Measurements from ENCODE around the gene PCNX3. TPM values are rescaled to one million over a fixed set of nuclear protein-coding genes. Genes with fewer than 3 reads are reported as not detected.
"Not testable (repeated sequence)": the region's sequence is repeated elsewhere in the genome, so short reads cannot be mapped to it uniquely, and the experiment has no call there.

PCNX3 gene
- total RNA-seq, 3 donors from 2014 or later, result 42.5 to 53.4 (median 47.5) TPM

- Histone ChIP-seq H3K4me3 (no peak overlapping the region), H3K4me1 (ENCODE audit: low read depth) (peaks cover 28% of the 10 kb centered on the region), H3K36me3 (ENCODE audit: low read depth) (peaks cover 9% of the 10 kb centered on the region), H3K9me3 (no peaks in the 10 kb centered on the region)
- TF ChIP-seq CTCF (IDR thresholded peaks at IDR 0.05), result no peak
- intact Hi-C loops (cut with DNase I, micrococcal nuclease), result no loop called here
- DNase-seq, result peak in 1 of 3 donors; percentile 46
- ATAC-seq, result no peak
Observed at GRCh38 chr11:65655570-65656332, 40.2 kb downstream of the PCNX3 start.

DNA sequence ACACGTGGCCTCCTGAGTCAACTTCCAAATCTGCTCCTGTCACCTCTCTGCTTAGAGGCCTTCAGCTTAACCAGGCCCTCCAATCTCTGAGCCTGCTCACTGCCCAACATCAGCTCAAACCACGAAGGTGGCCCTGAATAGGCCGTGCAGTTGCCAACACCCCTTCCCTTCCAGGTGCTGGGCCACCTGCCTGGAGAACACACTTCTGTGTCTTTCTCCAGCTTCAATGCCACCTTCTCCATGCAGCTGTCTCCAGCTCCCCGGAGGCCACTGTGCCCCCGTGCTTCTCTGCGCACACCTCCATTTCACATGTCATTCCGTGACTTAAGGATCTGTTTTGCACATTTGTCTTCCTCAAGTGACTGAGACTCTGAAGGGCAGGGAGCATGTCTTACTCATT lies 41.9 kb downstream of the PCNX3 start:
- Histone ChIP-seq H3K4me1 (ENCODE audit: low read depth) (peaks cover 25% of the 10 kb centered on the region), H3K9me3 (no peaks in the 10 kb centered on the region), H3K36me3 (ENCODE audit: low read depth) (peaks cover 9% of the 10 kb centered on the region), H3K4me3 (no peak overlapping the region)
- DNase-seq (peak in 1 of 3 donors; percentile 7), ATAC-seq (no peak)
- intact Hi-C loops (cut with DNase I, micrococcal nuclease), result no loop called here
- no peak for TF ChIP-seq CTCF (IDR thresholded peaks at IDR 0.05)

DNA sequence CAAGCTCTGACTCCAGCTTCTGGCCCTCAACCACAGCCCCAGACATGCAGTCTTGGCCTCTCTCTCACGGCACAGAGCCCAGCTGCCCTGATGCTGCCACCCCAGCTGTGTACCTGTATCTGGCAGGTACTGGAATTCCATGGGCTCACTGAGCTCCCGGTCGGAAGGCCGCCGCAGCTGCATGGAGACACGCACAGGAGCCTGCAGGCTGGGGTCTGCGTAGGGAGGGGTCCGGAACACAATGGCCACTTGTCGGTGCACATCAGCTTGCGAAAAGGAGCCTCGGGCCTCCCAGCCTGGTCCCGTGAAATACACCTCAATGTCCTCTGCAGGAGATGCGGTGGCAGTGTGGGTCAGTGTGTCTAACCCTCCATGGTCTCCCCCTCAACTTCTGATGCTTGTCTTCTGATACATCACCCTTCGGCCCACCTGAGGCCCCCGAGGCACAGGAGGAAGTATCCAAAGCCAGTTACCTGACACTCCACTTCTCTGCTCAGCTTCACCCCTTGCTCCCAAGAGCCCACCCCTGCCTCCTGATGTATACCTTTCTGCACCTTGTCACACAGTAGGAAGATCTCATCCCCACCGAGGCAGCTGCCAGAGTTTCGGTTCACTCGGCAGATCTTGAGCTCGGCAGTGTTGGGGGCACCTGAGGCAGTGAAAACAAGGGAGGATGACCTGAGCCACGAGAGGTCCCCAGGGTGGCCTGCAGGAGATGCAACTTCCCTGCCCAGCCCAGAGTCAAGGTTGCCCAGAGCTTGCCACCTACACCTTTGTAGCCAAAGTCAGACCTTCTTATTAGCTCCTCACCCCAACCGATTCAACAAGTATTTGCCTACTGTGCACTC lies 42.8 kb downstream of the PCNX3 start:
- H3K4me1 ChIP-seq (ENCODE audit: low read depth), result peaks cover 20% of the 10 kb centered on the region
- DNase-seq, result peak in 1 of 3 donors; percentile 52
- intact Hi-C loops (cut with DNase I, micrococcal nuclease), result no loop called here
- no peak for ATAC-seq
- H3K36me3 ChIP-seq (ENCODE audit: low read depth), result peaks cover 9% of the 10 kb centered on the region
- H3K9me3 ChIP-seq, result no peaks in the 10 kb centered on the region
- TF ChIP-seq CTCF (IDR thresholded peaks at IDR 0.05), result no peak
- no peak overlapping the region for H3K4me3 ChIP-seq

GRCh38 chr11:65660038-65660437 lies 44.5 kb downstream of the PCNX3 start:
- no peak for TF ChIP-seq CTCF (IDR thresholded peaks at IDR 0.05)

GRCh38 chr11:65660908-65661307 lies 45.3 kb downstream of the PCNX3 start:
- H3K4me3 ChIP-seq; intact Hi-C loops (cut with DNase I, micrococcal nuclease); H3K9me3 ChIP-seq; ATAC-seq; H3K36me3 ChIP-seq (ENCODE audit: low read depth): not testable (repeated sequence)
- DNase-seq, result peak in 1 of 3 donors; percentile 17
- H3K4me1 ChIP-seq (ENCODE audit: low read depth), result peaks cover 15% of the 10 kb centered on the region

More at GRCh38 chr11:65660038-65660437, 44.5 kb downstream of the PCNX3 start:
- peaks cover 15% of the 10 kb centered on the region for H3K4me1 ChIP-seq (ENCODE audit: low read depth)
- H3K36me3 ChIP-seq (ENCODE audit: low read depth), result peaks cover 9% of the 10 kb centered on the region
- DNase-seq (peak in 1 of 3 donors; percentile 29), ATAC-seq (no peak)
- intact Hi-C loops (cut with DNase I, micrococcal nuclease), result no loop called here
- H3K9me3 ChIP-seq, result no peaks in the 10 kb centered on the region
- H3K4me3 ChIP-seq, result no peak overlapping the region
